Lung (tissue), 12 donors: ENCODE measurements around the gene TCEAL8. TPM values are rescaled to one million over a fixed set of nuclear protein-coding genes. Genes with fewer than 3 reads are reported as not detected.
A peak's percentile ranks its signal among the peaks of the same experiment; 100 is the strongest.

Source experiments
- ATAC-seq: fragments of 200-7000 bp; cut with Tn5 transposase; one replicate; pipeline ENCODE4 v1.9.1; 2020; ENCODE audit warnings: moderate number of reproducible peaks; ENCODE audit not compliant: insufficient read depth, low FRiP score
- DNase-seq, 3 donors: peaks; one replicate each; pipeline ENCODE4 v3.0.0-alpha.2; 2013 to 2017
- H3K27ac ChIP-seq, 2 donors: one replicate each; pipeline ENCODE4 v1.5.1; 2013; ENCODE audit warnings: mild to moderate bottlenecking in 2 of 2, moderate library complexity in 2 of 2, control low read depth in 1 of 2, inconsistent platforms in 1 of 2, low read depth in 1 of 2, low read length in 1 of 2
- H3K27me3 ChIP-seq, 3 donors: one replicate each; pipeline ENCODE4 v1.5.1; 2013; ENCODE audit warnings: low read length in 2 of 3; ENCODE audit not compliant: control insufficient read depth in 3 of 3, insufficient read depth in 3 of 3
- H3K36me3 ChIP-seq, 4 donors: one replicate each; pipeline ENCODE4 v1.5.1; 2013; ENCODE audit warnings: low read length in 4 of 4, mild to moderate bottlenecking in 1 of 4, moderate library complexity in 1 of 4; ENCODE audit not compliant: control insufficient read depth in 4 of 4, insufficient read depth in 4 of 4
- H3K4me1 ChIP-seq, 5 donors: one replicate each; pipeline ENCODE4 v1.5.1; 2013; ENCODE audit warnings: low read length in 5 of 5, mild to moderate bottlenecking in 2 of 5, moderate library complexity in 1 of 5; ENCODE audit not compliant: control insufficient read depth in 5 of 5, insufficient read depth in 5 of 5
- H3K4me3 ChIP-seq: one replicate; pipeline ENCODE4 v1.5.1; 2013; ENCODE audit warnings: mild to moderate bottlenecking, control low read depth, moderate library complexity
- H3K9ac ChIP-seq, 2 donors: one replicate each; pipeline ENCODE4 v1.5.1; 2013; ENCODE audit warnings: low read length in 2 of 2, control low read depth in 1 of 2; ENCODE audit not compliant: insufficient read depth in 1 of 2
- H3K9me3 ChIP-seq, 4 donors: one replicate each; pipeline ENCODE4 v1.5.1; 2013; ENCODE audit warnings: low read length in 3 of 4, mild to moderate bottlenecking in 1 of 4, moderate library complexity in 1 of 4; ENCODE audit not compliant: control insufficient read depth in 4 of 4, insufficient read depth in 3 of 4
- CTCF ChIP-seq: IDR thresholded peaks from 2 replicates; pipeline ENCODE4 v1.5.1; 2012; ENCODE audit warnings: mild to moderate bottlenecking; ENCODE audit errors: control extremely low read depth, extremely low read depth
- WGBS, 2 donors: extraction: QIAGEN DNeasy Blood & Tissue Kit; methylation state at CpG; one replicate each; pipeline ENCODE4 v1.1.7; 2013; 5-methylcytosine and 5-hydroxymethylcytosine counted together
- polyA plus RNA-seq, 2 donors: library from polyadenylated mRNA; stranded (reverse); fragments of 200-250 nt; gene quantifications; one replicate each; pipeline ENCODE4 v1.2.1, GENCODE V29; 2013
- total RNA-seq, 2 donors: library from RNA; depleted of rRNA in 1 of 2; stranded (reverse); fragments of >200 nt in 1 of 2; gene quantifications; one replicate each; pipeline ENCODE4 v1.2.1, GENCODE V29; 2014 to 2021
- donor health status: control.
- donor health status: control.
- donor health status: Bipolar disorder and iron deficiency.
- donor health status: healthy.
- donor health status: DM: yes; HTN: yes; CAD: no.

The TCEAL8 gene
- total and polyA plus RNA-seq, 4 donors, result 40.7 to 86.9 (median 50.7) TPM

- Histone ChIP-seq H3K4me3 (no peak overlapping the region), H3K4me1 (no peaks in the 10 kb centered on the region), H3K9ac (no peak overlapping the region), H3K9me3 (peaks cover 0 to 5% (median 0%) of the 10 kb centered on the region in 4 donors), H3K27me3 (peaks cover 5 to 36% (median 28%) of the 10 kb centered on the region in 3 donors), H3K36me3 (no peaks in the 10 kb centered on the region), H3K27ac (no peak overlapping the region)
- ATAC-seq (no peak), DNase-seq (no peak)
- TF ChIP-seq CTCF, result no peak
- 60 to 88% methylated on average over 1 of the region's 1 CpG for WGBS, 2 donors
These were observed 24.7 kb upstream of the TCEAL8 start for GRCh38 chrX:103279624-103280023.

- no peak within 1 kb of the TSS for H3K4me3 ChIP-seq
- H3K4me1 ChIP-seq, result no peaks in the 10 kb centered on the region
- DNase-seq (peak in 2 of 3 donors; percentile 15 to 18), ATAC-seq (no peak)
- no peak within 1 kb of the TSS for H3K9ac ChIP-seq
- no peaks in the 10 kb centered on the region for H3K36me3 ChIP-seq
- peaks cover 5 to 41% (median 37%) of the 10 kb centered on the region in 3 donors for H3K27me3 ChIP-seq
- no peak within 1 kb of the TSS for H3K27ac ChIP-seq
- no peak for TF ChIP-seq CTCF
- 1 to 23% methylated on average over 17 of the region's 17 CpGs for WGBS, 2 donors
- peaks cover 0 to 4% (median 0%) of the 10 kb centered on the region in 4 donors for H3K9me3 ChIP-seq
These were observed 21.6 kb upstream of the TCEAL8 start, which contains the start of gene TCEAL5 for GRCh38 chrX:103276581-103277002. Gene TCEAL5 (minus strand): TSS chrX:103276750. CDS start chrX:103274563, 2,187 bp downstream.

GRCh38 chrX:103275947-103276567, 21.1 kb upstream of the TCEAL8 start:
- Histone ChIP-seq H3K4me3 (no peak overlapping the region), H3K9ac (no peak overlapping the region)
- ATAC-seq, result no peak

More at GRCh38 chrX:103275947-103276567, 21.1 kb upstream of the TCEAL8 start:
- 5 to 32% methylated on average over 20 to 23 of the region's 23 CpGs for WGBS, 2 donors
- no peak for DNase-seq
- Histone ChIP-seq H3K27ac (no peak overlapping the region), H3K27me3 (peaks cover 3 to 41% (median 40%) of the 10 kb centered on the region in 3 donors), H3K4me1 (no peaks in the 10 kb centered on the region), H3K36me3 (no peaks in the 10 kb centered on the region), H3K9me3 (peaks cover 0 to 4% (median 0%) of the 10 kb centered on the region in 4 donors)
- no peak for TF ChIP-seq CTCF
